ENCODE data around the gene SOX5. TPM values are rescaled to one million over a fixed set of nuclear protein-coding genes. Genes with fewer than 3 reads are reported as not detected.
A peak's percentile ranks its signal among the peaks of the same experiment; 100 is the strongest.

SOX5 gene
- total RNA-seq, 1 experiment from 2014 or later = 3.1 TPM

- peak overlapping the region; percentile 23 for H2AFZ ChIP-seq (ENCODE audit: low read length)
- no CpG with 5 or more reads among the region's 3 CpGs for WGBS (ENCODE audit: extremely low coverage, insufficient read length, low lambda C conversion rate)
- no peak overlapping the region for H2AK5ac ChIP-seq (ENCODE audit: insufficient read length, low read length)
- H3K4me1 ChIP-seq (ENCODE audit: insufficient read depth, low read length) = no peaks in the 10 kb centered on the region
- TF ChIP-seq CTCF (conservative IDR thresholded peaks at IDR 0.05) = no peak
- H2BK20ac ChIP-seq (ENCODE audit: low read depth, low read length, poor library complexity, severe bottlenecking) = no peak overlapping the region
- no peak overlapping the region for H3K18ac ChIP-seq (ENCODE audit: insufficient read length, low read depth, low read length)
- Mint-ChIP-seq H3K36me3 (ENCODE audit: insufficient read depth in 1 of 3, low read depth in 3 of 3) (no peaks in the 10 kb centered on the region), H3K4me3 (no peak overlapping the region), H3K9me3 (no peaks in the 10 kb centered on the region), H3K27me3 (ENCODE audit: low read depth) (no peaks in the 10 kb centered on the region), H3K4me1 (peaks cover 24 to 26% of the 10 kb centered on the region in 2 experiments), H3K27ac (0 out of 7 replicates have a peak overlapping the region, but pooled peaks of 1 of the 3 experiments have one; percentile 19)
- H3K4me2 ChIP-seq (ENCODE audit: insufficient read depth, insufficient read length, low read length) = no peak overlapping the region
- no peak overlapping the region for H3K27ac ChIP-seq (ENCODE audit: insufficient read length, low read depth, low read length)
- H3K79me2 ChIP-seq (ENCODE audit: insufficient read depth, low read length) = no peaks in the 10 kb centered on the region
- no peak for DNase-seq
- no peaks in the 10 kb centered on the region for H3K9me3 ChIP-seq (ENCODE audit: control insufficient read depth, low read depth, low read length)
- no peak overlapping the region for H2BK5ac ChIP-seq (ENCODE audit: insufficient read length, low read length)
- no peak overlapping the region for H3K14ac ChIP-seq (ENCODE audit: insufficient read depth, low read length)
- H3K23me2 ChIP-seq (ENCODE audit: insufficient read length, low read depth, low read length, poor library complexity, severe bottlenecking) = no peaks in the 10 kb centered on the region
- H4K8ac ChIP-seq (replicated peaks; ENCODE audit: insufficient read length, low read depth, low read length) = no peak overlapping the region
- no peak overlapping the region for H3K4ac ChIP-seq (ENCODE audit: low read depth, low read length)
- no peak overlapping the region for H3K9ac ChIP-seq (ENCODE audit: extremely low read depth, insufficient read length, low read length)
- H3K79me1 ChIP-seq (ENCODE audit: insufficient read depth, low read depth, low read length, poor library complexity, severe bottlenecking) = no peaks in the 10 kb centered on the region
- H3K23ac ChIP-seq (ENCODE audit: insufficient read length, low read depth, low read length) = no peak overlapping the region
- H3K56ac ChIP-seq (ENCODE audit: insufficient read length, low read depth, low read length) = no peak overlapping the region
- no peaks in the 10 kb centered on the region for H3K27me3 ChIP-seq (ENCODE audit: insufficient read depth, low read length)
- no peak overlapping the region for H4K91ac ChIP-seq (ENCODE audit: insufficient read length, low read depth, low read length)
- H4K5ac ChIP-seq (ENCODE audit: insufficient read length, low read depth, low read length) = no peak overlapping the region
- H2BK120ac ChIP-seq (ENCODE audit: low read depth, low read length, poor library complexity, severe bottlenecking) = no peak overlapping the region
- no peak overlapping the region for H2BK15ac ChIP-seq (ENCODE audit: low read depth, low read length)
- H4K20me1 ChIP-seq (ENCODE audit: control insufficient read depth, insufficient read depth, insufficient read length) = no peaks in the 10 kb centered on the region
- H2BK12ac ChIP-seq (ENCODE audit: insufficient read length, low read depth, low read length) = no peak overlapping the region
- H3T11ph ChIP-seq (ENCODE audit: low read length) = no peak overlapping the region
These were observed 136.3 kb downstream of the SOX5 start for GRCh38 chr12:23813206-23813605.

All from H9 (cell line).